Stimulated activated naive CD8-positive, alpha-beta T cell treated with anti-CD3 and anti-CD28 coated beads, Interleukin-15, Interleukin-2, amounts not matched to agents 100 U/mL and 50 U/mL, for 24 hours (primary cell): ENCODE measurements around the gene NTM.

ENCODE experiments used
- ATAC-seq: fragments of 150-1000 bp; cut with Tn5 transposase; one replicate; pipeline ENCODE4 v1.10.0; 2021
- DNase-seq: peaks from one replicate; pipeline ENCODE4 v3.0.0; 2021

Gene NTM

GRCh38 chr11:131964698-131965483 is 594.5 kb downstream of the NTM start:
- ATAC-seq (no peak), DNase-seq (no peak)

- no peak for DNase-seq
- ATAC-seq = no peak
Measured at GRCh38 chr11:131965504-131965903, 595.1 kb downstream of the NTM start.

DNA sequence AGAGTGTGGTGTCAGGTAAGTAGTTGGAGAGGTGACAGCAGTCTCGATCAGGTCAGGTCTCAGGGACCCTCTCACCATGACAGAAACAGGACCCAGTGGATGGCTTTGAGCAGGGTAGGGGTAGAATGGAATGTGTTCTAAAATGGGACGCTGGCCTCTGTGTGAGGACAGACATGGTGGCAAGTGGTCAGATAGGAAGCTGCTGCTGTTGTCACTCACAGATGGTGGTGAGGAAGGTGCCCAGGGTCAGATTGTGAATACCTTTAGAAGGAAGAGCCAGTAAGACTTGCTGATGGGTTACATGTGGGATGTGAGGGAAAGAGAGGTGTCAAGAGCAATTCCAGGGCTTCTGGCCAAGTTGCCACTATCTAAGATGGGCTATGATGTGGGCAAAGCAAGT is 596.3 kb downstream of the NTM start:
- ATAC-seq (no peak), DNase-seq (no peak)

- DNase-seq (no peak), ATAC-seq (no peak)
Measured at GRCh38 chr11:131969261-131969660, 598.8 kb downstream of the NTM start.

DNA sequence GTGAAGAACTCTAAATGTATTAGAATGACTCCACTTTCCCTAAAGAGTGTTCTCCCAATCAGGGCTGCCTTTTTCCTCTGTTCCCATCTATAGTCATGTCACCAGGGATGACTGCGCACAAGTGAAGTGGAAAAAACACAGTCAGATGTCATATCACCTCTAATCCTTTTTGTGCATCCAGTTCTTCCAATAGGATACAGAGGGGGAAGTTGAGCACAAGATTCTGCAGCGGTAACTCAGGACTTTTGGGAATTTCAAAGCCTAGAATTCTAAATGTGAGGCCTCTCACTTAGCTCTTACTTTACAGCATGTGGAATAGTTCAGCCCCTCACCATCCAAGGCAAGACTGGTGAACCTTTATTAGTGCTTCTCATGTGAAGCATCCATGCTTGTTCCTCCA is 602.6 kb downstream of the NTM start:
- ATAC-seq = no peak
- DNase-seq = no peak

GRCh38 chr11:131975619-131976018 is 605.2 kb downstream of the NTM start:
- ATAC-seq (no peak), DNase-seq (no peak)

DNA sequence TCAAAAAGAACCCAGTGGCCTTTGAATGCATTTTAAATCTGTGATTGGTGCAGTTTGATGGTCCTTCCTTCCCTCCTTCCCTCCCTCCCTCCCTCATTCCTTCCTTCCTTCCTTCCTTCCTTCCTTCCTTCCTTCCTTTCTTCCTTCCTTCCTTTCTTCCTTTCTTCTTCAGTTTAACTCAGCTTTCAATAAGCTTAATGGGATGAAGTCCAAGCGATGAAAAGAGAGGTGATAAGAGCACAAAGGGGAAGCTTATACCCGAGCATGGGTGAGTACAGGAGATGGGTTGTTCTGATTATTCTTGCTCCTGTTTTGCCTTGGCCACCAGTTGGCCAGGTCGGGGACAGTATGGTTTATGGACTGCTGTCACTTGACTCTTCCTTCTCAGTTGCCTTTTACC is 605.6 kb downstream of the NTM start:
- ATAC-seq (no peak), DNase-seq (no peak)

DNA sequence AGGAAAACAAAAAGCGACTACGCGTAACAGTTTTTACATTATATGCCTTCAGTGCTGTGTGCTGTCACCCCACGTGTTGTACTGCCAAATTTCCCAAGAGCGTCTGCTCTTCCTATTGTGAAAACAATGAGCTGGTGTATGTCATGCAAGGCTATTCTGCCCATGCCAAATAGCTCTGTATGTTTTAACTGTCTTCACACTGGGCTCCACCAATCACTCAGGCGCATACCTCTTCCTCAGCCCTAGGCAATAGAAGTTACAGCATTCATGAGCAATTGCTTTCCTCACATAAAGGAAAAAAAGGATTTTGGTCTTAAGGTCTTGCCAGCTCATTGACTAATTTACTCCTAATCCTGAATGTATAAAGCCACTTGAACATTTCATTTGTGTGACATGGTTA is 606.8 kb downstream of the NTM start:
- ATAC-seq (no peak), DNase-seq (no peak)

DNA sequence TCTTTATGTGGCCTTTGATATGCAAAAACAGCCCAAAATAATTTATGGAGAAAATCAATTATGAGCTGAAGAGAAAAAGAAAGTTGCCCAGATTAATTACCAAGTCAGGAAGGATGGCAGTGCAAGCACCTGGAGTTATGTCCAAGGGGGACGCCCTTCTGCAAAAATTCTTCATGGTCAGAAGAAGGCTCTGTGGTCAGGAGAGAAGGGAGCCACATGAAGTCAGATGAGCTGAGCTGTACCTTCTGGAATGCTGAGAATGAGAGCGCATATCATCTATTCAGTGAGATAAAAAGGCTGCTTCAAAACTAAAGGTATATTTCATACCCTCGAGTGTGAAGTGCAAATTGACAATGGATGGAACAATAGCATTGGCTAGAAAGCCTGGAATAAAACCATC is 607.4 kb downstream of the NTM start:
- DNase-seq = no peak
- no peak for ATAC-seq

DNA sequence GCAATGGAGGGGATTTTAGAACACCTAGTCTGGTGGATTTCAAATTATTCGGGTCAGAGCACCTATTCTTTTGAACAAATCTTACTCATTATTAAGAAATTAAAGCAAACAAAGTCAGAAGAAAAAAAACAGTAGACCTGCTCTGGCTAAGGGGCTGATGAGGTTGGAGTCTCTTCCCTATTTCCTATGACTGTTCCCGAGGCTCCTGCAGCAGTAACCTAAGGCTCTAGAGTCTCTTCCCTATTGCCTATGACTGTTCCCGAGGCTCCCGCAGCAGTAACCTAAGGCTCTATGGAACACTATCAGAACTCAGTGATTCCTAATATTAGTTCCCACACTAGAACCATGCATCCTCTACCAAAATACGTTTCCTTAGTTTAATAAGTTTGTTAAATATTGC is 607.9 kb downstream of the NTM start:
- no peak for DNase-seq
- ATAC-seq = no peak

GRCh38 chr11:131979364-131979763 is 608.9 kb downstream of the NTM start:
- ATAC-seq (no peak), DNase-seq (no peak)

- ATAC-seq = no peak
- DNase-seq = no peak
Measured at GRCh38 chr11:131980199-131980598, 609.8 kb downstream of the NTM start.

- ATAC-seq (no peak), DNase-seq (no peak)
Measured at GRCh38 chr11:131980888-131981668, 610.7 kb downstream of the NTM start.

DNA sequence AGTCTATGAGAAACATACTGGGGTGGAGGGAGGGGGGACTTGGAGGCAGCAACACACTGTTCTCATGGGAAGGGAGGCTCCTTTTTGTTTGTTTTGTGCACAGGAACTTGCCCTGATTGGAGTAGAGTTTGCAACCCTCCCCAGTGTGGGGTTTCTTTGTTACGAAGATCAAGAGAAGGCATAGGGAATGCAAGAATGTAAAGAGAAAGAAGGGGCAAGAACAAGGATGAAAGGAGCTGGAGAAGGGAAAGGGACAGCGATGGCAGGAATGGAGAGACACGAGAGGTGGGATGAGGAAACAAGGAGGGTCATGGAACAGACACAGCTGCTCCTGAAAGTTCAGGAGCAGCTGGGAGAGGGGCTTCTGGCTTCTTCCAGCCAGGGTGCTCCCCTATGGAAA is 611.7 kb downstream of the NTM start:
- no peak for ATAC-seq
- no peak for DNase-seq

DNA sequence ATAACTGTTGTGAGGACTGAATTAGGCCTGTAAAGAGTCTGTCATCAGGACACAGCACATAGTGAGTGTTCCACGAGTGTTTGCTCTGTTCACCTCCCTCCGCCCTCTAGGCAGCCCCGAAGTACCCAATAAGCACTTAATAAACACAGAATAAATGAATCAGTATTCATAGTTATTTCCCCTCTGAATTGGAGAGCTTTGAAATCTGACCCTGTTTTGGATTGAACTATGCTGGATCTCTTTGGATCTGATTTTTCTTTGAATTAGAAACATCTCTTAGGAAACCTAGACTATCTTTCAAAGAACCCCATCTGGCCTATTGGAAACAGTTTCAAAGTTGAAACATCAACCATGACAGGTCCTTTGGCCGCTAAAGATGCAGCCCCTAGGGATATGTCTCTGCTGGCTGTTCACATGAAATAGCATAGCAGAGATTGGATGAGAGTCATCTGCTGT is 615.5 kb downstream of the NTM start:
- ATAC-seq (no peak), DNase-seq (no peak)

GRCh38 chr11:131987703-131988102 is 617.3 kb downstream of the NTM start:
- no peak for DNase-seq
- ATAC-seq = no peak

GRCh38 chr11:131991606-131992005 is 621.2 kb downstream of the NTM start:
- DNase-seq (no peak), ATAC-seq (no peak)

- DNase-seq (no peak), ATAC-seq (no peak)
Measured at GRCh38 chr11:131993246-131993645, 622.8 kb downstream of the NTM start.

DNA sequence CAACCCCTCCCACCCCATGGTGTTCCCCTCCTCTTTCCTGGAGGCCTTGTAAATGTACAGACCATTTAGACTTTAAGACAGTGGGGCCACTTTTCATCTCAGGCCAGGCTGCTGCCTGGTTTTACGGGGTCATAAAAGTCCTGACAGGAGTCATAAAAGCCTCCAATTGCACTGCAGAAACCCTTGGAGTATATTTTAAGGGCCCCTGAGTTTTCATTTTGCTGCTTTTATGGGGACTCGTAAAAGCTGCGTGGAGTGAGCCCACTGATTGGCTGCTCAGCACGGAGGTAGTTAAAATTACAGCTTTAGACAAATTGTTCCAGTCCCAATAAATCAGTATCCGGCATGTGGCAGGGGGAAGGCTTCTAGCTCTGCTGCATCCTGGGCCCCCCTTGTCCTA is 627.6 kb downstream of the NTM start:
- no peak for ATAC-seq

DNA sequence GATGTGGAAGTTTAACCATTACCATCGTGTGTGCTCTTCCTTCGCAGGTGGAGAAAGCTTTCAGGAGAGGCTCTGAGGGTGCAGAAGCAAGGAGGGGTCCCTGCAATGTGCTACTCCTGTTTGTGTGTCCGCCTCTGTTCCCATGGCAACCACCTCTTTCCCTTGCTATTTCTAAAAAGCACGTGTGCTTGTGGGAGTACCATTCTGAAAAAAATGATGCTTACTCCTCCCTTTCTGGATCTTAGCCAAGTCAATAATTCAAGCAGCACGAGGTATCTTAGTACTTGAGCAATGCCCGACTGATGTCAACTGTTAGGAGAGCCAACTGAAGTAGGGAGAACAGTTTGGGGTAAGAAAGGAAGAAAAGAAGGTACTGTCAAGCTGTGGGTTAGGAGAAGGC is 628.7 kb downstream of the NTM start:
- DNase-seq = no peak

More for the DNA sequence above, 627.6 kb downstream of the NTM start:
- DNase-seq = no peak

GRCh38 chr11:131999955-132000354 is 629.5 kb downstream of the NTM start:
- no peak for DNase-seq
- ATAC-seq = no peak

More for the DNA sequence above, 628.7 kb downstream of the NTM start:
- no peak for ATAC-seq

GRCh38 chr11:132005887-132006286 is 635.5 kb downstream of the NTM start:
- ATAC-seq (no peak), DNase-seq (no peak)

- DNase-seq = no peak
- no peak for ATAC-seq
Measured at GRCh38 chr11:132006884-132007580, 636.6 kb downstream of the NTM start.
